Activated T-helper 1 cell treated with anti-CD3 and anti-CD28 coated beads, Interleukin-12 subunit alpha, Interleukin-12 subunit beta, Interleukin-2, Interleukin-4 antibody, amounts not matched to agents 30 ng/mL and 10 ng/mL and 1 ng/mL, durations not matched to agents 14 hours and 24 hours and 36 hours (primary cell): Measurements from ENCODE around the gene PSMD12. TPM values are rescaled to one million over a fixed set of nuclear protein-coding genes. Genes with fewer than 3 reads are reported as not detected.
"Not testable (repeated sequence)": the region's sequence is repeated elsewhere in the genome, so short reads cannot be mapped to it uniquely, and the experiment has no call there.

Experiments
- DNase-seq: peaks from one replicate; pipeline ENCODE4 v3.0.0; 2021; ENCODE audit warnings: low spot score
- H3K27ac Mint-ChIP-seq: one replicate; pipeline ENCODE4 v1.8.0; 2021; ENCODE audit warnings: mild to moderate bottlenecking, mixed read lengths
- H3K27me3 Mint-ChIP-seq: one replicate; pipeline ENCODE4 v1.8.0; 2022; ENCODE audit warnings: mild to moderate bottlenecking, moderate library complexity, mixed read lengths; ENCODE audit not compliant: insufficient read depth
- H3K36me3 Mint-ChIP-seq: one replicate; pipeline ENCODE4 v1.8.0; 2021; ENCODE audit warnings: low read depth, mixed read lengths
- H3K4me1 Mint-ChIP-seq: one replicate; pipeline ENCODE4 v1.8.0; 2021; ENCODE audit warnings: low read depth, mixed read lengths
- H3K4me3 Mint-ChIP-seq: one replicate; pipeline ENCODE4 v1.8.0; 2021; ENCODE audit warnings: mild to moderate bottlenecking, moderate library complexity, mixed read lengths
- H3K9me3 Mint-ChIP-seq: one replicate; pipeline ENCODE4 v1.8.0; 2021; ENCODE audit warnings: mixed read lengths
- intact Hi-C: fragments of 100-400 bp; cut with micrococcal nuclease; formaldehyde crosslinking; loops from one replicate; pipeline ENCODE4 v1.15.1; 2024
- total RNA-seq: library from RNA; stranded (reverse); gene quantifications from 2 replicates; pipeline ENCODE4 v1.2.3, GENCODE V29; 2022

Gene PSMD12
- total RNA-seq, 1 donor from 2014 or later, result 87.4 TPM

GRCh38 chr17:67311575-67311974 lies 54.8 kb downstream of the PSMD12 start:
- no peaks in the 10 kb centered on the region for H3K4me1 Mint-ChIP-seq
- no peaks in the 10 kb centered on the region for H3K36me3 Mint-ChIP-seq
- DNase-seq, result no peak
- no peaks in the 10 kb centered on the region for H3K9me3 Mint-ChIP-seq
- no peaks in the 10 kb centered on the region for H3K27me3 Mint-ChIP-seq
- no peak overlapping the region for H3K4me3 Mint-ChIP-seq
- intact Hi-C loops, result no loop called here
- no peak overlapping the region for H3K27ac Mint-ChIP-seq

DNA sequence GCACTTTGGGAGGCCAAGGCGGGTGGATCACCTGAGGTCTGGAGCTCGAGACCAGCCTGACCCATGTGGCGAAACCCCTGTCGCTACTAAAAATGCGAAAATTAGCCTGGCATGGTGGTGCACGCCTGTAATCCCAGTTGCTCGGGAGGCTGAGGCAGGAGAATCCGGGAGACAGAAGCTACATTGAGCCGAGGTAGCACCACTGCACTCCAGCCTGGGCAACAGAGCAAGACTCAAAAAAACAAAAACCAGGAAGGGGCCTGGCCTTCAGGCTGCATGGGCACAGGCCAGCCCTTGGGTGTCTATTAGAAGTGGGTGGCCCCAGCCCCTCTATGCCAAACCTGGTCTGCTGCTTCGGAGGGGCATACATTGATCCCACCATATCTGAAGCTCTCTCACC lies 56.0 kb downstream of the PSMD12 start:
- H3K4me3 Mint-ChIP-seq, result no peak overlapping the region
- H3K9me3 Mint-ChIP-seq, result no peaks in the 10 kb centered on the region
- intact Hi-C loops, result no loop called here
- no peak for DNase-seq
- no peaks in the 10 kb centered on the region for H3K36me3 Mint-ChIP-seq
- H3K27me3 Mint-ChIP-seq, result peaks cover 3% of the 10 kb centered on the region
- H3K27ac Mint-ChIP-seq, result no peak overlapping the region
- H3K4me1 Mint-ChIP-seq, result no peaks in the 10 kb centered on the region

DNA sequence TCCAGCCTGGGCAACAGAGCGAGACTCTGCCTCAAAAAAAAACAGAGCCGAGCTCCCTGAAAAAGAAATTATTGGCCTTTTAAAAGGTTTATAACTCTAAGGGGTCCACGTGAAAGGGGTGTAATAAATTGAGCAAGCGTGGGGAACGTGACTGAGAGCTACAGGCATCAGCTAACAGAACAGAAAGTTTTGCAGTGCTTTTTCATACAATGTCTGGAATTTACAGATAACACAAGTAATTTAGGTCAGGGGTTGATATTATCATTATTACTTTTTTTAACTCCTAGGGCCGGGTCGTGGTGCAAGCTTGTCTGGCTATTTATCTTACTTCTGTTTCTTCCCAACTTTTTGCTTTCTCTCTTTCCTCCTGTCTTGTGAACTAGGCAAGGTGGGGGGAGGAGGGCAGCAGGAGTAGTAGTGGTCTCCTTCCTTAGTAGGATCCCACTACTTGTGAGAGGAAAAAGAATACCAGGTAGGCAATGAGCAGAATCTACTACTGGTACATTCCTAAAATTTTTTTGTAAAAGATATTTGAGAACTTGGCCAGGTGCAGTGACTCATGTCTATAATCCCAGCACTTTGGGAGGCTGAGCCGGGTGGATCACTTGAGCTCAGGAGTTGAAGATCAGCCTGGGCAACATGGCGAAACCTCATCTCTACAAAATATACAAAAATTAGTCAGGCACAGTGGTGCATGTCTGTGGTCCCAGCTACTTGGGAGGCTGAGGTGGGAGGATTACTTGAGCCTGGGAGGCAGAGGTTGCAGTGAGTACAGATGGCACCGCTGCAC lies 60.7 kb downstream of the PSMD12 start:
- H3K9me3 Mint-ChIP-seq, H3K27ac Mint-ChIP-seq, H3K36me3 Mint-ChIP-seq, intact Hi-C loops, H3K27me3 Mint-ChIP-seq, H3K4me1 Mint-ChIP-seq, H3K4me3 Mint-ChIP-seq, DNase-seq: not testable (repeated sequence)

GRCh38 chr17:67297454-67297960 lies 68.9 kb downstream of the PSMD12 start:
- no peaks in the 10 kb centered on the region for H3K27me3 Mint-ChIP-seq
- peaks cover 4% of the 10 kb centered on the region for H3K4me1 Mint-ChIP-seq
- H3K4me3 Mint-ChIP-seq, result no peak overlapping the region
- no peak for DNase-seq
- H3K27ac Mint-ChIP-seq, result no peak overlapping the region
- intact Hi-C loops, result no loop called here
- no peaks in the 10 kb centered on the region for H3K36me3 Mint-ChIP-seq
- no peaks in the 10 kb centered on the region for H3K9me3 Mint-ChIP-seq

GRCh38 chr17:67294451-67295199 lies 71.8 kb downstream of the PSMD12 start:
- peaks cover 4% of the 10 kb centered on the region for H3K4me1 Mint-ChIP-seq
- no peaks in the 10 kb centered on the region for H3K36me3 Mint-ChIP-seq
- H3K27ac Mint-ChIP-seq, result no peak overlapping the region
- DNase-seq, result no peak
- no peak overlapping the region for H3K4me3 Mint-ChIP-seq
- H3K27me3 Mint-ChIP-seq, result peaks cover 5% of the 10 kb centered on the region
- no peaks in the 10 kb centered on the region for H3K9me3 Mint-ChIP-seq
- intact Hi-C loops, result no loop called here

DNA sequence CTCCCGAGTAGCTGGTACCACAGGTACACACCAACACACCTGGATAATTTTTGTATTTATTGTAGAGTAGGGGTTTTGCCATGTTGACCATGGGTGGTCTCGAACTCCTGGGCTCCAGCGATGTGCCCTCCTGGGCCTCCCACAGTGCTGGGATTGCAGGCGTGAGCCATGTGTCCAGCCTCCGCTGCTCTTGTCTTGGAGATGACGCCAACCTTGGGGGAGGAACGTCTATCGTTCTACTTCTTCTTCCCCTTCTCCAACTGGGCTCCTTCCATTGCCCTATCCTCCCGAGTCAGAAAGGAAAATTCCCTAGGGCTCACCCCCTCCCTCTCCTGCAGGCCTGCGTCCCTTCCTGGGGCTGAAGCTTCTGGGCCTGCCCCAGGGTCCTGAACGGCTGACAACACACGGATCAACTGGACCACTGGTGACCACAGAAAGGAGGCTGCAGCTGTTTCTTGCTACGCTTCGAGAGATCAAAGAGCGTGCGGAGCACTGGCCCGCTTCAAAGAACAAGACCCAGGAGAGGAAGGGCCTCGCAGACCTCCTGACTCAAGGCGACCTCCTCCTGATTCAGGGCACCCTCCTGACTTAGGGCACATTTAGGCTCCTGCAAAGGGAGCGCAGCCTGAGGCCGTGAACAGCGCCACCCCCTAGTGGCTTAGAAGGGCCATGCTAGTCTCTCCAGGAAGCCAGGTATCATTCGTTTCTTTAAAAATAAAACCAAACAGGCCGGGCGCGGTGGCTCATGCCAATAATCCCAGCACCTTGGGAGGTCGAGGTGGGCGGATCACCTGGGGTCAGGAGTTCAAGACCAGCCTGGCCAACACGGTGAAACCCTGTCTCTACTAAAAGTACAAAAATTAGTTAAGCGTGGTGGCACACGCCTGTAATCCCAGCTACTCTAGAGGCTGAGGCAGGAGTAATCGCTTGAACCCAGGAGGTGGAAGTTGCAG lies 72.8 kb downstream of the PSMD12 start:
- H3K4me1 Mint-ChIP-seq, result peaks cover 4% of the 10 kb centered on the region
- peaks cover 5% of the 10 kb centered on the region for H3K27me3 Mint-ChIP-seq
- intact Hi-C loops, result loop anchor here (1.0 kb wide), 2 partner anchors 48 to 72 kb away; partner anchors contain the start of gene HELZ
- H3K4me3 Mint-ChIP-seq, result no peak overlapping the region
- H3K36me3 Mint-ChIP-seq, result no peaks in the 10 kb centered on the region
- no peak overlapping the region for H3K27ac Mint-ChIP-seq
- DNase-seq, result peak; percentile 54
- H3K9me3 Mint-ChIP-seq, result no peaks in the 10 kb centered on the region

DNA sequence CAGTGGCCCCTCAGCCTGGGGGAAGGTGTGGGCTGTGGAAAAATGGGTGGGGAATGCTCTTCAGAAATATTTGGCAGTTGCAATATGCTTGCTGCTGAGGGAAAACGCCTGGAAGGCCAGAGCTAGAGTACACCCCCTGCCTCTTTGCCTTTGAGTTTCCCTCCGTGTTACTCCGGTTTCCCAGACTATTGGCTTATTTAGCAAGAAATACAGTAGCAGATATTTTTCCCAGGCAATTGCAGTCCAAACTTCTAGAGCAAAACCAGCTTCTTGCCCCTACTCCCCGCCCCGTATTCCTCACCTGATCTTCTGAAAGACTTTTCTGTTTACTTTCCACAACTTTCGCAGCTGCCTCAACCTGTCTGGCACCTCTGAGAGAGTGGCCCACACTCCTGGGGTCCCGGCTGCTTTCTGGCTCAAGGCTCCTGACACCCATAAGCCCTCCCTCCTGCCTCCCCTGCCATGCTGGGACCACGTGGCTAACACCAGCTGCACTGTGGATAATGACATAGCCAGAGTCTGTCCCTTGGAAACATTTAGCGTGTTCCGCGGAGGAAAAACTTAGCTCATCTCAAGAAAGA lies 75.6 kb downstream of the PSMD12 start:
- intact Hi-C loops, result no loop called here
- no peak overlapping the region for H3K27ac Mint-ChIP-seq
- no peak overlapping the region for H3K4me3 Mint-ChIP-seq
- no peak for DNase-seq
- H3K4me1 Mint-ChIP-seq, result peaks cover 3% of the 10 kb centered on the region
- no peaks in the 10 kb centered on the region for H3K9me3 Mint-ChIP-seq
- no peaks in the 10 kb centered on the region for H3K36me3 Mint-ChIP-seq
- peaks cover 5% of the 10 kb centered on the region for H3K27me3 Mint-ChIP-seq

DNA sequence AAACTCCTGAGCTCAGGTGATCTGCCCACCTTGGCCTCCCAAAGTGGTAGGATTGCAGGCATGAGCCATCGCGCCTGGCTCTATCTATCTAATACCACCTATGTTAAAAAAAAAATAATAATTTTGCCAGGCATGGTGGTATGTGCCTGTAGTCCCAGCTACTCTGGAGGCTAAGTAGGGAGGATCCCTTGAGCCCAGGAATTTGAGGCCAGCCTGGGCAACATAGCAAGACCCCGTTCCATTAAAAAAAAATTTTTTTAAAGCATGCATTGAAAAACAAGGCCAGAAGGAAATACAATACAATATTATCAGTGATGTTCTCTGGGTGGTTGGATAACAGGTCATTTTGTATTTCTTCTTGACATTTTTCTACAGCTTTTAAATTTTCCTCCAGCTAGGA lies 76.1 kb downstream of the PSMD12 start:
- no peaks in the 10 kb centered on the region for H3K4me1 Mint-ChIP-seq
- H3K36me3 Mint-ChIP-seq, result no peaks in the 10 kb centered on the region
- DNase-seq, result no peak

DNA sequence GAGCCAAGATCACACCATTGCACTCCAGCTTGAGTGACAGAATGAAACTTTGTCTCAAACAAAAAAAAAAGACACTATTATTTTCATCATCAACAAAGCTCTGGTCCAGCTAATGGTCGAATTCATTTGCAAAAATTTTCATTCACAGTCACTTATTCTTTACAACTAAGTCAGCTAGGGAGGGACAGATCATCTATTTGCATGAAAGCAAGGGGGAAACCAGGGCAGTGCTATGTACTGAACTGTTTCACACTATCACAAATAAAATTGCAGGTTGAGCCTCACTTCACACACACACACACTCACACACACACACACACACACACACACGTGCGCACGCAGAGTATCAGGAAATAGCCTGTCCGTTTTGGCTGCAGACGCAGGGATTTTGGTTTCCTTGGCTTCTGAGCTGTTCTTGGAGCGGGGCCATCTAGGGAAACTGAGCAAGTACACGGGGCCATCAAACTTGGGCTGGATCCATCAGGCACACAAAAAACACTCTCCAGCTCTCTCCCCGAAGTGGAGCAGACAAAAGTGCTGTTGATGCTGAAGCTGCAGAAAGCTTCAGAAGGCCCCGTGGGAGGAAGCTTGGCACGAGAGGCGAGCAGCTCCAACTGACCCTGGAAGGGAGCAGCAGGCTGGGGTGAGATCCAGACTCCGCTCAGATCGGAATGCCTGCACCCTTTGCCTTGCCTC lies 77.0 kb downstream of the PSMD12 start:
- H3K36me3 Mint-ChIP-seq, result no peaks in the 10 kb centered on the region
- DNase-seq, result no peak
- H3K27ac Mint-ChIP-seq, result no peak overlapping the region
- peaks cover 5% of the 10 kb centered on the region for H3K27me3 Mint-ChIP-seq
- no peak overlapping the region for H3K4me3 Mint-ChIP-seq
- no peaks in the 10 kb centered on the region for H3K9me3 Mint-ChIP-seq
- H3K4me1 Mint-ChIP-seq, result no peaks in the 10 kb centered on the region
- intact Hi-C loops, result no loop called here

More for the DNA sequence above, 76.1 kb downstream of the PSMD12 start:
- Mint-ChIP-seq H3K27ac (no peak overlapping the region), H3K27me3 (peaks cover 5% of the 10 kb centered on the region), H3K9me3 (no peaks in the 10 kb centered on the region), H3K4me3 (no peak overlapping the region)
- intact Hi-C loops, result no loop called here
